Measurements from ENCODE around the gene FBF1.
"Not testable (repeated sequence)": the region's sequence is repeated elsewhere in the genome, so short reads cannot be mapped to it uniquely, and the experiment has no call there.

FBF1 gene

DNA sequence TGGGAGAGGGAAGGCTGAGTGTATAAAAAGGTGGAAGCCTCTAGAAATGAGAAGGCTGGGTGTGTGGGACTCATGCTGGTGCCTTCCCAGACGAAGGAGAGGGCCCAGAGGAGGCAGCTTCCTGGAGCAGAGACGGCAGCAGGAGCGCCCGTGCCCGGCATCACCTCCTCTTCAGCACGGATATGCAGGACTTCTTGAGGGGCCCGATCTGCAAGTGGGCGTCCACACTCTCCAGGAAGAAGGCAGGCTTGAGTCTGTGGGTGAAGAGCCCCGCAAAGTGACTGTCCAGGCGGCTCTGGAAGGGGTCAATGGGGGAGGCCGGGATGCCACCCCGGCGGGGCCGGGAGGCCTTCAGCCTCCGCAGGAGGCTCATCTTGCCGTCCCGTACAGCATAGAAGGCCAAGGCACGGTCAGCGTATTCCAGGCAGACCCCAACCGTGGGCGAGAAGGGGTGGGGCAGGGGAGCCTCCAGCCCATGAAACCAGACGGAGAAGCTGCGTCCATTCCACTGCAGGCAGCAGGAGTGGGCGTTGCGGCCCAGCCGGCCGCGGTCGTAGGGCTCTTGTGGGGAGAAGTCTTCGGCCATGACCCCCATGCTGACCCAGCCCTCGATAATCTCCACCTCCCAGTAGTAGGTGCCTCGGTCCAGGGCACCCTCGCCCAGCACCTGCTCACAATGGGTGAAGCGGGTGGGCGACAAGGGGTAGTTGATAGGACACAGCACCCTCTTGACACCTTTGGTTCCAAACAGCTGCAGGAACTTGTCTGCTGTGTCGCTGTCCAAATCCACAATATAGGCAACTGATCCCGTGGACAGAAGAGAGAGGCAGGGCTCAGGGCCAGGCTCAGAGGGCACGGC is 66.3 kb downstream of the FBF1 start:
- TF ChIP-seq, protein P1, sequence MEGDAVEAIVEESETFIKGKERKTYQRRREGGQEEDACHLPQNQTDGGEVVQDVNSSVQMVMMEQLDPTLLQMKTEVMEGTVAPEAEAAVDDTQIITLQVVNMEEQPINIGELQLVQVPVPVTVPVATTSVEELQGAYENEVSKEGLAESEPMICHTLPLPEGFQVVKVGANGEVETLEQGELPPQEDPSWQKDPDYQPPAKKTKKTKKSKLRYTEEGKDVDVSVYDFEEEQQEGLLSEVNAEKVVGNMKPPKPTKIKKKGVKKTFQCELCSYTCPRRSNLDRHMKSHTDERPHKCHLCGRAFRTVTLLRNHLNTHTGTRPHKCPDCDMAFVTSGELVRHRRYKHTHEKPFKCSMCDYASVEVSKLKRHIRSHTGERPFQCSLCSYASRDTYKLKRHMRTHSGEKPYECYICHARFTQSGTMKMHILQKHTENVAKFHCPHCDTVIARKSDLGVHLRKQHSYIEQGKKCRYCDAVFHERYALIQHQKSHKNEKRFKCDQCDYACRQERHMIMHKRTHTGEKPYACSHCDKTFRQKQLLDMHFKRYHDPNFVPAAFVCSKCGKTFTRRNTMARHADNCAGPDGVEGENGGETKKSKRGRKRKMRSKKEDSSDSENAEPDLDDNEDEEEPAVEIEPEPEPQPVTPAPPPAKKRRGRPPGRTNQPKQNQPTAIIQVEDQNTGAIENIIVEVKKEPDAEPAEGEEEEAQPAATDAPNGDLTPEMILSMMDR (conservative IDR thresholded peaks at IDR 0.05) = no peak
- H3K27ac ChIP-seq = no peak overlapping the region; the same call in 1 of the 2 replicates

DNA sequence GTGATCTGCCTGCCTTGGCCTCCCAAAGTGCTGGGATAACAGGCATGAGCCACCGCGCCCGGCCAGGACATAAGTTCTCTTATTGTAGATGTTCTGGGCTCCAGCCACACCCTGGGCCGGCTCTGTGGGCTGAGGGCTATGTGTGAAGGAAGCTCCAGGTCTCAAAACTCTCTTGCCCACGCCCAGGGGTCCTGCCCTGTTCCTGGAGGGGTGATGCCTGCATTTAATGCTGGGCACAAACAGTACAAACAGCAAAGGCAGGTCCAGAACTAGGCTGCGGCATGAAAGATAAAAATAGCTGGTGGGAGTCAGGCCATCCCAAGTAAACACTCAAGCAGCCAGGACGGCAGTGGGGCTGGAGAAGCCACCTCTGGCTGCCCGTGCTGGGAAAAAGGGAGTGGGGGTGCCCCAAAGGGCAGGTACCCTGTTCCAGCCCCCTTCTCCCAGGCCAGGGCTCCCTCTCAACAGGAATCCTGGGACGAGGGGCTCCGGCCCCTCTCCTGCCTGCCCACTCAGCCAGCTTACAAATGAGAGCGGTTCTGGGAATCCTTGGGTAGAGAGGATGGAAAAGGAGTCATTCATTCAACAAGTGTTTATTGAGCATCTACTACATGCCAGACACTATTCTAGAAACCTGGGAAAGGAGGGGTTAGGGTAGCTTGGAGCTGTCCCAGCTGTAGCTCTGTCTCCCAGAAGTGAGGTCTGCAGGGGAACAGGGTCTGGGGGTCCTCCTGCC is 67.1 kb downstream of the FBF1 start:
- peak overlapping the region; percentile 51 for H3K27ac ChIP-seq
- TF ChIP-seq, protein P1 (conservative IDR thresholded peaks at IDR 0.05) = no peak

DNA sequence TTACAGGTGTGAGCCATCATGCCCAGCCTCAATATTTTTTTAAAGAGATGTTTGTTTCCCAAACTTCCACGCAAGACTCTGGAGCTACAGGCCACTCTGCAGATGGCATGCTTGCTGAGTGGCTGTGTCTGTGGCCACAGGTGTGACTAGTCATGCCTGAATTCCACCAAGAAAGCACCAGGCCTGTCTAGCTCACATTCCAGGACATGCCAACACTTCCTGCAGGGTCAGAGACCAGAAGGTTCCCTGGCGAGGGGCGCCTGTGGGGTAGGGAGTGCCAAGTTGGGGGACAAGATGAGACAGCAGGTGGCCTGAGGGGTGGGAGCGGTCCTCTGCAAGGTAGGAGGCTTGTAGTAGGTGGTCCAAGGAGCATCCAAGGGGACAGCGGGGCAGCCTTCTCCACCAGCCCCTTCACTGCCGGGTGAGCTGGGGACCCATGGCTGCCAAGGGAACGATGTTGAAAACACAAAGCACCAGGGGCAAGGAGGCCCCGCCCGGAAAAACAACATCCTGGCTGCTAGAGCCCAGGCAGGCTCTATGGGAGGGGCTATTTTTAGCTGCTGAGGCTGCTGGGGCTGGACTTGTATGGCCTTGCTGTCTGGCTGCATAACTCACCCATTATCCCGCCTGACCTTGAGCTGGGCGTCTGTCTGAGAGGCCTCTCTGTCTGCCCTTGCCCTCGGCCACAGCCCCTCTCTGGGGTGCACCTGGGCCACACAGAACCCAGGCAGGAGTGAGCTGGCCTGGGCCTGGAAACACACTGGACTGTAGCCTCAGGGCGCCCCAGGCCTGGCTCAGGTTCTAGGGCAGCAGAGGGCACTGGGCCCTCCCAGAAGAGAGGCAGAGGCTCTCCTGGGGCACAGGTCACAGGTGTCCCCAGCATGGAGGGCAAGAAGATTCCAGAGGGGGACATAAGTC is 68.1 kb downstream of the FBF1 start:
- peak overlapping the region; percentile 51 for H3K27ac ChIP-seq
- TF ChIP-seq, protein P1 (conservative IDR thresholded peaks at IDR 0.05) = no peak

DNA sequence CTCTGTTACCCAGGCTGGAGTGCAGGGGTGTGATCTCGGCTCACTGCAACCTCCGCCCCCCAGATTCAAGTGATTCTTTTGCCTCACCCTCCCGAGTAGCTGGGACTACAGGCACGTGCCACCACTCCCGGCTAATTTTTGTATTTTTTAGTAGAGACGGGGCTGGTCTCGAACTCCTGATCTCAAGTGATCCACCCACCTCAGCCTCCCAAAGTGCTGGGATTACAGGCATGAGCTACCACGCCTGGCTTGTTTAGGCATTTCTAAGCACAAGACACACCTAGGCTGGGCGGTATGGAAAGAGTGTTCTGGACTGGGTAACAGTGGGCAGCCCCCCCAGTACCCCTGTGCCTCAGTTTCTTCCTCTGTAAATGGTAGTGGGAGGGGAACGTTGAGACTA is 70.6 kb downstream of the FBF1 start:
- H3K27ac ChIP-seq = not testable (repeated sequence)

DNA sequence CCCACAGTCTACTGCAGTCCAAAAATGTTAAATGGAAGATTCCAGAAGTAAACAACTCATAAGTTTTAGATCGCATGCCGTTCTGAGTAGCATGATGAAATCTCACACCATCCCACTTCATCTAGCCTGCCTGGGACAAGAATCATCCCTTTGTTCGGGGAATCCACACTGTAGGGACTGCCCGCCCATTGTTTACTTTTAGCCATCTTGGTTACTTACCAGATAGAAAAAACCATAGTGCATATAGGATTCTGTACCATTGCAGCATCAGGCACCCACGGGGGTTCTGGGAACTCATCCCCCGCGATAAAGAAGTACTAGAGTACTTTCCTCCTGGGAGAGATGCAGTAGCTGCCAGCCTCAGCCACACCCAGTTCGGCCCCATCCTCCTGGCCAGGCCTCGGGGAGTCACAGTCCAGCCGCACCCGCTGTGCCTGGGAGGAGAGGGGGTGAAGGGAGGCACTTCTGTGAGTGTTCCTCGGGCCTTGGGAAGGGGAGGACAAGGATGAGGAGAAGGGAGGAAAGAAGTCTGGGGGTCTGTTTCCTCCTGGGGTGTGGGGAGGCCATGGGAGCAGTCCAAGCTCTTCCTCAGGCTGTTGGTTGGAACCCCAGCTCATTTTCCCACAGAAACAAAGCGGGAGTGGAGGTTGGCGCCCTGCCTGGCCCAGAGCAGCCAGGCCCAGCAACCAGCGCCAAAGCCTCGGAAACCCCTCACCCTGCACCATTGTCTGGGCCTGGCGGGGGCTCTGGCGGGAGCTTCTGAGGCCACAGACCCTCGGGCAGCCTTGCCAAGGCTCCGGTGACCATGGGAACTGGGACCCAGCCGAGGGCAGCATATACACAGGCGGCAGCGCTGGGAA is 71.3 kb downstream of the FBF1 start:
- no peak overlapping the region for H3K27ac ChIP-seq

DNA sequence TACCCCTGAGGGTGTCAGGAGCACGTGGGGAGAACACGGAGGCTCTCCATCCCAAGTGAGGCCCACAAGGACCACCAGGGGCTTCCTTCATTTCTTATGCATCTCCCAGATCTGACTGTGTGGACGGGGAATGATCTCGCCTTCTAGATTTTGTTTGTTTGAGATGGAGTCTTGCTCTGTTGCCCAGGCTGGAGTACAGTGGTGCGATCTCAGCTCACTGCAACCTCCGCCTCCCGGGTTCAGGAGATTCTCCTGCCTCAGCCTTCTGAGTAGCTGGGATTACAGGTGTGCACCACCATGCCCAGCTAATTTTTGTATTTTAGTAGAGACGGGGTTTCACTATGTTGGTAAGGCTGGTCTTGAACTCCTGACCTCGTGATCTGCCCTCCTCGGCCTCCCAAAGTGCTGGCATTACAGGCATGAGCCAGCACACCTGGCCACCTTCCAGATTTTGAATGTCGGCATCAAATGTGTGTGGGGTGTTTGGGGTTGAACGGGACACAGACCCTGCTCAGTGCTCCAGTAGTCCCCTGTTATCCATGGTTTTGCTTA is 72.0 kb downstream of the FBF1 start:
- not testable (repeated sequence) for H3K27ac ChIP-seq

More for the DNA sequence above, 71.3 kb downstream of the FBF1 start:
- TF ChIP-seq, protein P1 (conservative IDR thresholded peaks at IDR 0.05) = no peak

DNA sequence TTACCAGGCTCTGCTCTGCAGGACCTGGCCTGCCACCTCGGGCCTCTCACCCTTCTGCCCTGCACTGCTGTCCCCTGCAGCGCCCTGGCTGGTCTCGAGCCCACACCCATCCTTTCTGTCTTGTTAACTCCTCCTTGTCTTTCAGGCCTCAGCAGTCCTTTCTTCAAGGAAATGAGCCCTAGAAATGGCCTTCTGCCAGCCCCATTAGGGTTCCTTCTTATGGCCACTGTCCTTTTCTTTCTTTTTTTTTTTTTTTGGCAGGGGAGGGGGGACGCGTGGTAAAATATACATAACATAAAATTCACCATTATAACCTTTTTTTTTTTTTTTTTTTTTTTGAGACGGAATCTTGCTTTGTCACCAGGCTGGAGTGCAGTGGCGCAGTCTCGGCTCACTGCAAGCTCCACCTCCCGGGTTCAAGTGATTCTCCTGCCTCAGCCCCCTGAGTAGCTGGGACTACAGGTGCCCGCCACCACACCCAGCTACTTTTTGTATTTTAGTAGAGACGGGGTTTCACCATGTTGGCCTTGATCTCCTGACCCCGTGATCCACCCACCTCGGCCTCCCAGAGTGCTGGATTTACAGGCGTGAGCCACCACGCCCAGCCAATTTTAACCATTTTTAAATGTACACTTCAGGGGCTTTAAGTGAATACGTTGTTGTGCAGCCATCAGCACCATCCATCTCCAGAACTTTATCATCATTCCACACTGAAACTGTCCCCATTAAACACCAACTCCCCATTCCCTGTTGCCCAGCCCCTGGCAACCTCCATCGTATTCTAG is 75.2 kb downstream of the FBF1 start:
- not testable (repeated sequence) for H3K27ac ChIP-seq

DNA sequence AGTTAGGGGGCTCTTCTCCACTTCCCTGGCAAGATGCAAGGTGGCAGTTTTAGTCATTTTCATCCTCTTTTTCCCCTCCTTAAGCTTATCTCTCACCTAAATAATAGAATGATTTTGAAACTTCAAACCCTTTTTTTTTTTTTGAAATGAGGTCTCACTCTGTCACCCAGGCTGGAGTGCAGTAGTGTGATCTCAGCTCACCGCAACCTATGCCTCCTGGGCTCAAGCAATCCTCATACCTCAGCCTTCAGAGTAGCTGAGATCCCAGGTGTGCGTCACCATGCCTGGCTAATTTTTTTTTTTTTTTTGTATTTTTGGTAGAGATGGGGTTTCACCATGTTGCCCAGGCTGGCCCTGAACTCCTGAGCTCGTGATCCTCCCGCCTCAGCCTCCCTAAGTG is 76.0 kb downstream of the FBF1 start:
- H3K27ac ChIP-seq = not testable (repeated sequence)

Measured in VCaP (cell line).